Measurements from ENCODE around the gene UROC1. TPM values are rescaled to one million over a fixed set of nuclear protein-coding genes. Genes with fewer than 3 reads are reported as not detected.

UROC1 gene
- total and polyA plus RNA-seq, 4 donors, result 0.06 to 0.35 (median 0.29) TPM; not detected in 1

DNA sequence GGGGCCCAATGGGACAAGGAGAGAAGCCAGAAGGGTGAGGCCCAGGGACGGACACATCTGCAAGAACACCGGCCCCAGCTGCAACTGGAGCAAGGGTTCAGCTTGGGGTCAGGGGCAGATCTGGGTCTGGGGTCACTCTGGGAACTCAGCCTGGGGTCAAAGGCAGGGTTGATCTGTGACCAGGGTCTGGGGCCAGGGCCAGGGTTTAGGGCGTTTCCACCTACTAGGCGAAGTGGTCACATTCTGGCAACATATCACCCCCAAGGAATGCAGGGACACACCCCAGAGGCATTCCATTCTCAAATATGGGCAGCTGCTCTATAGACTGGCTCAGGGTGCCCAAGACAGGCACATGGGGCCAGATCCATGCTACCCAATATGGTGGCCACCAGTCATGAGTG is 9.0 kb downstream of the UROC1 start:
- H3K4me3 ChIP-seq (ENCODE audit: low read depth, low read length), result no peak overlapping the region
- WGBS (ENCODE audit: insufficient coverage), result 98% methylated on average over 4 of the region's 4 CpGs
- no peaks in the 10 kb centered on the region for H3K36me3 ChIP-seq (ENCODE audit: control insufficient read depth, insufficient read depth, low read length)
- DNase-seq (ENCODE audit: low read depth in 4 of 6, low spot score in 6 of 6), result no peak
- H3K27me3 ChIP-seq (ENCODE audit: control insufficient read depth, insufficient read depth, low read length), result no peaks in the 10 kb centered on the region
- H3K4me1 ChIP-seq (ENCODE audit: control insufficient read depth, insufficient read depth, low read length), result peaks cover 38% of the 10 kb centered on the region
- no peak overlapping the region for H3K27ac ChIP-seq (ENCODE audit: low read depth, low read length)
- H3K9me3 ChIP-seq (ENCODE audit: control insufficient read depth, insufficient read depth, low read length), result no peaks in the 10 kb centered on the region

DNA sequence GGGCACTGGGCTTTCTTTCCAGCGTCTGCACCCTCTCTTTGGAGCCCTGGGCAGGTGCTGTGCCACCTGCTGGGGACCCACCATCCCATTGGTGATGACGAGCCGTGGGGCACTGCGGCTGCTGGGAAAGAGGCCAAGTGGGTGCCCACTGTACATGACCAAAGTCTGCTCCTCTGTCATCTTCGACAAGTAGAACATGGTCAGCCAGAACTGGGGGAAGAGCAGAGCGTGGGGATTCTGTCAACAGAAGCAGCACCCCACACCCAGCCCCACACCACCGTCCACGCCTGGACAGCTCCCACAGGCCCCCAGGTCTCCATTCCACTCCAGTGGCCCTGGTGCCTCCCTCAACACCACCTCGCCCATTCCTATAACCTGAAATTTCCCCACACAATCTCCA is 9.7 kb downstream of the UROC1 start:
- H3K4me1 ChIP-seq (ENCODE audit: control insufficient read depth, insufficient read depth, low read length), result peaks cover 31% of the 10 kb centered on the region
- no peaks in the 10 kb centered on the region for H3K36me3 ChIP-seq (ENCODE audit: control insufficient read depth, insufficient read depth, low read length)
- H3K27me3 ChIP-seq (ENCODE audit: control insufficient read depth, insufficient read depth, low read length), result no peaks in the 10 kb centered on the region
- H3K9me3 ChIP-seq (ENCODE audit: control insufficient read depth, insufficient read depth, low read length), result no peaks in the 10 kb centered on the region
- 91% methylated on average over 9 of the region's 9 CpGs for WGBS (ENCODE audit: insufficient coverage)
- no peak overlapping the region for H3K4me3 ChIP-seq (ENCODE audit: low read depth, low read length)
- no peak for DNase-seq (ENCODE audit: low read depth in 4 of 6, low spot score in 6 of 6)
- no peak overlapping the region for H3K27ac ChIP-seq (ENCODE audit: low read depth, low read length)

DNA sequence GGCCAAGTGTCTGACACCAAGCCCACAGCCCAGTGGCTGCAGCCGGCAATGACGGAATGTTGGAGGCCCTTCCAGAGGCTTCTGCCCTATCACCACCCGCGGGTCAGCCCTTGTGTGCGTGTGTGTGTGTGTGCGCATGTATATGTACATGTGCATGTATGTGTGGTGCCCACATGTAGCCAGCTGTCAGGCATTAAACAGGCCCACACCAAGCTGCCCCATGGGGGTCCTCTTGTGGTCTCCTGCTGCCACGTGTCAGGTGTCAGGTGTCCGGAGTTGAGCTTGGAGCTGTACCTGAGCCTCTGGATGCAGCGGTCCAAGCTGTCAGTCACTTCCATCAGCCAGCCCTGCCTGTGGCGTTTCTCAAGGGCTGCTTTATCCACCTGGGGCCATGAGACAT is 13.9 kb downstream of the UROC1 start:
- 94% methylated on average over 10 of the region's 10 CpGs for WGBS (ENCODE audit: insufficient coverage)
- no peak for DNase-seq (ENCODE audit: low read depth in 4 of 6, low spot score in 6 of 6)
- Histone ChIP-seq H3K36me3 (ENCODE audit: control insufficient read depth, insufficient read depth, low read length) (no peaks in the 10 kb centered on the region), H3K4me1 (ENCODE audit: control insufficient read depth, insufficient read depth, low read length) (peaks cover 6% of the 10 kb centered on the region), H3K27me3 (ENCODE audit: control insufficient read depth, insufficient read depth, low read length) (no peaks in the 10 kb centered on the region), H3K9me3 (ENCODE audit: control insufficient read depth, insufficient read depth, low read length) (no peaks in the 10 kb centered on the region), H3K4me3 (ENCODE audit: low read depth, low read length) (no peak overlapping the region), H3K27ac (ENCODE audit: low read depth, low read length) (no peak overlapping the region)

DNA sequence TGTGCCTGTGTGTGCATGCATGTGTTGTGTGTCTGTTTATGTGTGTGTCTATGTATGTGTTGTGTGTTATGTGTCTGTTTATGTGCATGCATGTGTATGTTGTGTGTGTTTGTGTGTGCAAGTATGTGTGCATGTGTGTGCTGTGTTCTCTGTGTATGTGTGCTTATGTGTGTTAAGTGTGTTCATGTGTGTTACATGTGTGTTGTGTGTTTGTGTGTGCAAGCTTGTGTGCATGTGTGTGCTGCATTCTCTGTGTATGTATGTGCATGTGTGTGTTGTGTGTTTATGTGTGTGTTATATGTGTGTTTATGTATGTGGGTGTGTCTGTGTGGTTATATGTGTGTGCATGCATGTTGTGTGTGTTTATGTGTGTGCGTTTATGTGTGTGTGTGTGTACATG is 14.9 kb downstream of the UROC1 start:
- Histone ChIP-seq H3K27me3 (ENCODE audit: control insufficient read depth, insufficient read depth, low read length) (no peaks in the 10 kb centered on the region), H3K4me1 (ENCODE audit: control insufficient read depth, insufficient read depth, low read length) (peaks cover 6% of the 10 kb centered on the region), H3K4me3 (ENCODE audit: low read depth, low read length) (no peak overlapping the region), H3K27ac (ENCODE audit: low read depth, low read length) (no peak overlapping the region), H3K9me3 (ENCODE audit: control insufficient read depth, insufficient read depth, low read length) (no peaks in the 10 kb centered on the region), H3K36me3 (ENCODE audit: control insufficient read depth, insufficient read depth, low read length) (no peaks in the 10 kb centered on the region)
- 92% methylated on average over 1 of the region's 1 CpG for WGBS (ENCODE audit: insufficient coverage)
- no peak for DNase-seq (ENCODE audit: low read depth in 4 of 6, low spot score in 6 of 6)

DNA sequence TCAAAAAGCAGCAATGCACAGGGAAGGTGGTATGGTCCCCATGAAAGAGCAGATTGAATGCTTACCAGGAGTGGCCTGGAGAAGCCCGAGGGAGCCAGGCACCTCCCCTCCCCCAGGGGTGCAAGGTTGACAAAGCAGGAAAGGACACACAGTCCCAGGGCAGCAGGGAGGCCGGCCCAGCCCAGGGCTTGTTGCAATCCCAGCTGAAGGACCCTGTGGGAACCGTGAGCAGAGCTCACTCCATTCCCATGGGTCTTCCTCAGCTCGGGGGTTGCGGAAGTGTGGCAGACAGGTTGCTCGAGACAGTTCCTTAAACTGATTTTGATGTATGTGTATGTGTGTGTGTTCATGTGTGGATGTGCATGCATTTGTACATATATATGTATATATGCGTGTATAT is 15.8 kb downstream of the UROC1 start:
- 62% methylated on average over 6 of the region's 7 CpGs for WGBS (ENCODE audit: insufficient coverage)
- no peak overlapping the region for H3K4me3 ChIP-seq (ENCODE audit: low read depth, low read length)
- no peaks in the 10 kb centered on the region for H3K9me3 ChIP-seq (ENCODE audit: control insufficient read depth, insufficient read depth, low read length)
- no peak for DNase-seq (ENCODE audit: low read depth in 4 of 6, low spot score in 6 of 6)
- H3K4me1 ChIP-seq (ENCODE audit: control insufficient read depth, insufficient read depth, low read length), result peaks cover 6% of the 10 kb centered on the region
- H3K27me3 ChIP-seq (ENCODE audit: control insufficient read depth, insufficient read depth, low read length), result no peaks in the 10 kb centered on the region
- H3K27ac ChIP-seq (ENCODE audit: low read depth, low read length), result no peak overlapping the region
- no peaks in the 10 kb centered on the region for H3K36me3 ChIP-seq (ENCODE audit: control insufficient read depth, insufficient read depth, low read length)

DNA sequence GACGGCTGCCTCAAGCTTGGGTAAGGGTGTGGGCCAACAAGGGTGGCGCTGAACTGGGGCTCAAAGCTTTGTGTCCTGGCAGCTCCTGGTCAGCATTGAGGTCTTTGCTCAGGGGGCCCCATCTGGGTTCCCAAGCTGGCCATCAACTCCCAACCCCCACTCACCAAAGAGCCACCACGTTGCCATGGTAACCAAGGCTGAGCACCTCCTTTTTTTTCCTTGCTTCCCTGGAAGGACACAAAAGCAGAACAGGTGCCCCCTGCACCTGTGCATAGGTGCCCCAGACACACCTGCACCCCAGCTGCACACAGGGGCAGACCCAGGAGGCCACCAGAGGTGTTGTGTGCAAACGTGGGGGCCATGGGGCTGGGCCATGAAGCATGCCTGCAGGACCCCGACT is 16.5 kb downstream of the UROC1 start:
- no peaks in the 10 kb centered on the region for H3K9me3 ChIP-seq (ENCODE audit: control insufficient read depth, insufficient read depth, low read length)
- 63% methylated on average over 5 of the region's 5 CpGs for WGBS (ENCODE audit: insufficient coverage)
- H3K4me1 ChIP-seq (ENCODE audit: control insufficient read depth, insufficient read depth, low read length), result peaks cover 6% of the 10 kb centered on the region
- H3K4me3 ChIP-seq (ENCODE audit: low read depth, low read length), result no peak overlapping the region
- no peaks in the 10 kb centered on the region for H3K36me3 ChIP-seq (ENCODE audit: control insufficient read depth, insufficient read depth, low read length)
- no peak for DNase-seq (ENCODE audit: low read depth in 4 of 6, low spot score in 6 of 6)
- H3K27me3 ChIP-seq (ENCODE audit: control insufficient read depth, insufficient read depth, low read length), result no peaks in the 10 kb centered on the region
- no peak overlapping the region for H3K27ac ChIP-seq (ENCODE audit: low read depth, low read length)

DNA sequence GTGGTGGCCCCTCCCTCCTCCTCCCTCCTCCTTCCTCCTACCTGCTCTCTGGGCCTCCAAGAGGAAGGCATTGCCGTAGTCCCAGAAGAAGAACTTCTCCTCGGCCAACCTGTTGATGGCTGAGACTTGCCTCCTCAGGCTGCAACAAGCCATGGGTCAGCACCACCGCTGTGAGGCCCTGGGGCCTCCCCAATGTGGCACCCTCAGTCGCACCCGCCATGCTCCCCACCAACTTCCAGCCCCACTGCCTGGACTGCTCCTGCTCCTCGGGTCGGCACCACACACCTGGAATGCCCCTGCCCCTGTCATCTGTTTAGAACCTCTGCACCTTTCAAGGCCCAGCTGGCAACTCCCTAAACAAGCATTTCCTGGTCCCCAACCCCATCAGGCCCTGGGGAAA is 17.6 kb downstream of the UROC1 start:
- Histone ChIP-seq H3K27me3 (ENCODE audit: control insufficient read depth, insufficient read depth, low read length) (no peaks in the 10 kb centered on the region), H3K27ac (ENCODE audit: low read depth, low read length) (no peak overlapping the region)
- WGBS (ENCODE audit: insufficient coverage), result 91% methylated on average over 7 of the region's 7 CpGs

DNA sequence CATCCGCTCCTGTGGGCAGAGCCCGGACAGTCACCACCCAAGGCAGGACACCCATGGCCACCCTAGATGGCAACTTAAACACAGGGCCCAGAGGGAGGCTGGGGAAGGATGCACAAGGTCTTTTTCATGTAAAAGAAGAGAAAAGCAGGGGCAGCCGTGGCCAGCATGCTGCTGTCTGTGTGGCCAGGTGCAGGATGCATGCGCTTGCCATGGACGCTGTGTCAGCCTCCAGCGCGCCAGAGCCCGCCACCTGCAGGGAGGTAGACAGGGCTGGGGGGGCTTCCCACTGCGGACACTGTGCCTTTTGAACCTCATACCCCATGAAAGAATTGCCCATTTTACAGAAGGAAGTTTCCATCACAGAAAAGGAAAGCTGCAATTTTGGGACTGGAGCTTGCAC is 18.2 kb downstream of the UROC1 start:
- no peak overlapping the region for H3K4me3 ChIP-seq (ENCODE audit: low read depth, low read length)
- H3K9me3 ChIP-seq (ENCODE audit: control insufficient read depth, insufficient read depth, low read length), result no peaks in the 10 kb centered on the region
- H3K27me3 ChIP-seq (ENCODE audit: control insufficient read depth, insufficient read depth, low read length), result no peaks in the 10 kb centered on the region
- DNase-seq (ENCODE audit: low read depth in 4 of 6, low spot score in 6 of 6), result no peak
- peaks cover 9% of the 10 kb centered on the region for H3K4me1 ChIP-seq (ENCODE audit: control insufficient read depth, insufficient read depth, low read length)
- H3K36me3 ChIP-seq (ENCODE audit: control insufficient read depth, insufficient read depth, low read length), result peaks cover 3% of the 10 kb centered on the region
- 97% methylated on average over 5 of the region's 9 CpGs for WGBS (ENCODE audit: insufficient coverage)
- H3K27ac ChIP-seq (ENCODE audit: low read depth, low read length), result no peak overlapping the region

More for the DNA sequence above, 17.6 kb downstream of the UROC1 start:
- peaks cover 6% of the 10 kb centered on the region for H3K4me1 ChIP-seq (ENCODE audit: control insufficient read depth, insufficient read depth, low read length)
- no peak overlapping the region for H3K4me3 ChIP-seq (ENCODE audit: low read depth, low read length)
- peaks cover 3% of the 10 kb centered on the region for H3K36me3 ChIP-seq (ENCODE audit: control insufficient read depth, insufficient read depth, low read length)
- no peaks in the 10 kb centered on the region for H3K9me3 ChIP-seq (ENCODE audit: control insufficient read depth, insufficient read depth, low read length)
- DNase-seq (ENCODE audit: low read depth in 4 of 6, low spot score in 6 of 6), result no peak

DNA sequence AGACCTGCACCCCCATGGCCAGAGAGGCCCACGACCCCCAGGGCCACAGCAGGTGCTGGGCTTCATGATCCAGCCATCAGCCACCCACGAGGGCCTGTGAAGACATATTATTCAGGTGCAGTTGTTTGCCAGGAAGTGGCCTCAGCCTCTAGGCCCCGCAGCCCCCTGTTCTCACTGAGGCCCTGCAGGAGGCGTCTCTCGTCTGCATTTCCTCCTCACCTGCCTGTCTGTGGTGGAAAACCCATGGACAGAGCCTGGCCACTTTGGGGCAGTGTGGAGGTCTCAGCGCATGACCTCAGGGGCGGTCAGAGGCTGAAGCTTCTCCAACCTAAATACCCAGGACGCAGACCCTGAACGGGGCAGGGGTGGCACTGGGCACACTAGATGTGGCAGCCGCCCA is 18.6 kb downstream of the UROC1 start:
- DNase-seq (ENCODE audit: low read depth in 4 of 6, low spot score in 6 of 6), result no peak

DNA sequence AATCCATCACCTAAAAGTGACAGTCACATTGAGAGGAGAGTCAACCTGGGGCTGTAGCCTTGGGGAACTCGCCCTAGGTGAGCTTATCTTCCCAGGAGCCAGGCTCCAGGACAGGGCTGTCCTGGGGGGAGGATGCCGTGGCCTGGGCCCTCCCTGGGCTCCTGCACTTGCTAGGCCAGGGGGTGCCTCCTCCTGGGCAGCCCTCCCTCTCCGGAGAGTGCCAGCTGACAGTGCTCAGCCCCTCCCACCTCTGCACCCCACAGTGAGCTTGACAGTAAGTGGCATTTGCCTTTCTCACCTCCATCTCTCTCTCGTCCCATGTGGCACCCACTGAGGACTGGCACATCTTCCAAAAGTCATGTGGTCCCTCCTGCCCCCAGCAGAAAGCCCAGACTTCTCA is 19.1 kb downstream of the UROC1 start:
- DNase-seq (ENCODE audit: low read depth in 4 of 6, low spot score in 6 of 6), result no peak

More for the DNA sequence above, 18.6 kb downstream of the UROC1 start:
- no peak overlapping the region for H3K27ac ChIP-seq (ENCODE audit: low read depth, low read length)
- WGBS (ENCODE audit: insufficient coverage), result 67% methylated on average over 9 of the region's 10 CpGs
- peaks cover 14% of the 10 kb centered on the region for H3K4me1 ChIP-seq (ENCODE audit: control insufficient read depth, insufficient read depth, low read length)
- no peaks in the 10 kb centered on the region for H3K27me3 ChIP-seq (ENCODE audit: control insufficient read depth, insufficient read depth, low read length)
- H3K36me3 ChIP-seq (ENCODE audit: control insufficient read depth, insufficient read depth, low read length), result peaks cover 3% of the 10 kb centered on the region
- H3K4me3 ChIP-seq (ENCODE audit: low read depth, low read length), result no peak overlapping the region
- H3K9me3 ChIP-seq (ENCODE audit: control insufficient read depth, insufficient read depth, low read length), result no peaks in the 10 kb centered on the region

More for the DNA sequence above, 19.1 kb downstream of the UROC1 start:
- no peaks in the 10 kb centered on the region for H3K27me3 ChIP-seq (ENCODE audit: control insufficient read depth, insufficient read depth, low read length)
- no peak overlapping the region for H3K4me3 ChIP-seq (ENCODE audit: low read depth, low read length)
- WGBS (ENCODE audit: insufficient coverage), result 64% methylated on average over 4 of the region's 4 CpGs
- H3K9me3 ChIP-seq (ENCODE audit: control insufficient read depth, insufficient read depth, low read length), result no peaks in the 10 kb centered on the region
- no peak overlapping the region for H3K27ac ChIP-seq (ENCODE audit: low read depth, low read length)
- H3K36me3 ChIP-seq (ENCODE audit: control insufficient read depth, insufficient read depth, low read length), result peaks cover 3% of the 10 kb centered on the region
- peaks cover 17% of the 10 kb centered on the region for H3K4me1 ChIP-seq (ENCODE audit: control insufficient read depth, insufficient read depth, low read length)

Data from spinal cord (tissue), 10 donors.